Left renal cortex interstitium (tissue), 4 donors: ENCODE data around the gene SLC27A2. TPM values are rescaled to one million over a fixed set of nuclear protein-coding genes. Genes with fewer than 3 reads are reported as not detected.
A peak's percentile ranks its signal among the peaks of the same experiment; 100 is the strongest.
"Not testable (repeated sequence)": the region's sequence is repeated elsewhere in the genome, so short reads cannot be mapped to it uniquely, and the experiment has no call there.

Source experiments
- DNase-seq, 4 donors: peaks; one replicate each; pipeline ENCODE4 v3.0.0-alpha.2; 2013; ENCODE audit warnings: low read depth in 4 of 4, low spot score in 2 of 4, missing footprints in 1 of 4
- polyA plus RNA-seq, 4 donors: library from polyadenylated mRNA; unstranded; fragments of 120-200 nt; gene quantifications; one replicate each; pipeline ENCODE4 v1.2.1, GENCODE V29; 2013; ENCODE audit not compliant: insufficient read length in 4 of 4

SLC27A2 gene
- polyA plus RNA-seq: 10 to 100 TPM; 38.5 to 66.1 (median 48.0) TPM

GRCh38 chr15:50181969-50182218 lies at the start of gene SLC27A2:
SLC27A2 (plus strand) TSS chr15:50182196; CDS start chr15:50182428, 232 bp downstream.
- DNase-seq: no peak

GRCh38 chr15:50132251-50132984 lies 49.6 kb upstream of the SLC27A2 start:
- not testable (repeated sequence) for DNase-seq

- no peak for DNase-seq
Observed at GRCh38 chr15:50134524-50135024, 47.4 kb upstream of the SLC27A2 start.

- DNase-seq: no peak
Observed at GRCh38 chr15:50135031-50135551, 46.9 kb upstream of the SLC27A2 start.

GRCh38 chr15:50137330-50137761 lies 44.6 kb upstream of the SLC27A2 start:
- no peak for DNase-seq

GRCh38 chr15:50137893-50138292 lies 44.1 kb upstream of the SLC27A2 start:
- no peak for DNase-seq

GRCh38 chr15:50138391-50138790 lies 43.6 kb upstream of the SLC27A2 start:
- no peak for DNase-seq

GRCh38 chr15:50140098-50140497 lies 41.9 kb upstream of the SLC27A2 start:
- DNase-seq: no peak

- no peak for DNase-seq
Observed at GRCh38 chr15:50140983-50141382, 41.0 kb upstream of the SLC27A2 start.

GRCh38 chr15:50141856-50142255 lies 40.1 kb upstream of the SLC27A2 start:
- DNase-seq: no peak

GRCh38 chr15:50143255-50143860 lies 38.6 kb upstream of the SLC27A2 start:
- DNase-seq: no peak

- DNase-seq: no peak
Observed at GRCh38 chr15:50144341-50145120, 37.5 kb upstream of the SLC27A2 start.

GRCh38 chr15:50145451-50145872 lies 36.5 kb upstream of the SLC27A2 start:
- DNase-seq: peak; percentile 41 to 82 (median 58)

GRCh38 chr15:50146632-50147031 lies 35.4 kb upstream of the SLC27A2 start:
- DNase-seq: no peak

GRCh38 chr15:50148362-50148963 lies 33.5 kb upstream of the SLC27A2 start:
- peak in 1 of 4 donors; percentile 33 for DNase-seq

GRCh38 chr15:50149090-50149489 lies 32.9 kb upstream of the SLC27A2 start:
- DNase-seq: no peak

- DNase-seq: no peak
Observed at GRCh38 chr15:50150349-50150748, 31.6 kb upstream of the SLC27A2 start.

- DNase-seq: no peak
Observed at GRCh38 chr15:50150851-50151250, 31.1 kb upstream of the SLC27A2 start.

- DNase-seq: no peak
Observed at GRCh38 chr15:50151476-50151875, 30.5 kb upstream of the SLC27A2 start.

- DNase-seq: not testable (repeated sequence)
Observed at GRCh38 chr15:50158236-50158635, 23.8 kb upstream of the SLC27A2 start.
